HG03378 (cell line): ENCODE measurements around the gene CTXND1.

Experiments
- ATAC-seq: cut with Tn5 transposase; IDR thresholded peaks from one replicate; pipeline ENCODE4 v1.9.1; 2021; ENCODE audit warnings: mild to moderate bottlenecking, moderate library complexity; ENCODE audit not compliant: unreplicated experiment

Gene CTXND1

GRCh38 chr15:80183306-80183705 is 68.7 kb downstream of the CTXND1 start:
- no peak for ATAC-seq

GRCh38 chr15:80182611-80183261 is 69.3 kb downstream of the CTXND1 start:
- ATAC-seq: no peak

DNA sequence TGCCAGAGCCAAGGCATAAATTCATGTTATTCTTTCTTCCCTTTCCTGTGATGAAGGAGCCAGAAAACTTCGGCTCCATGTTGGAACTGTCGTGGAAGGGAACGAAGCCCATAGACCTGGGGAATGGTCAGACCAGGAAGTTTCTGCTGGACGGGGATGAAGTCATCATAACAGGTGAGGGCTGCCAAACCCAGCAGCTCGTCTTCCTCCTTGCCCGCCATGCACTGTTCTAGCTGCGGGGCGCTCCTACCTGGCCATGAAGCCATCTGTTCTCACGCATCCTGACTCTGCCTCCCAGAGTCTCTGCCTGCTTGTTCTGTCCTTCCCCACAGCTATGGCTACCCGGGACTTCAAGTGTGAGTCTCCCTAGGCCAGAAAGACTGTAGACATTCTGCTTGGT is 71.0 kb downstream of the CTXND1 start:
- no peak for ATAC-seq

DNA sequence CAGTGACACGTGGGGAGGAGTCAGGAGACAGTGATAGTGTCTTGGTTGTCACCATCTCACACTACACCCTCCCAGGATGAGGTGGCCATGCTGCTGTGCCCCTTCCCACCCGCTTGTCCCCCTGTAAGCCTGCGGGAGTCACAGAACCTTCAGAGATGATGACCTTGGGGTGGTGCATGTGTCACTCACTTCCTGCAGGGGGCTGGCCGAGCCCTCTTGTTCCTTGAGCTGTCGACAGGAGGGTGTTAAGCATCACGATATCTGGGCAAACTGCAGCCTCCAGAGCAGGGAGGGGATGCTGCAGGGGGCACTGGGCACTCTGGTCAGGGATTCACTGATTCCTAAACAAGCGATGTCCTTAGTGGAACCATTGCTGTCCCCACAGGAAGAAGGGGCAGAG is 71.5 kb downstream of the CTXND1 start:
- ATAC-seq: no peak

GRCh38 chr15:80179935-80180334 is 72.1 kb downstream of the CTXND1 start:
- no peak for ATAC-seq

DNA sequence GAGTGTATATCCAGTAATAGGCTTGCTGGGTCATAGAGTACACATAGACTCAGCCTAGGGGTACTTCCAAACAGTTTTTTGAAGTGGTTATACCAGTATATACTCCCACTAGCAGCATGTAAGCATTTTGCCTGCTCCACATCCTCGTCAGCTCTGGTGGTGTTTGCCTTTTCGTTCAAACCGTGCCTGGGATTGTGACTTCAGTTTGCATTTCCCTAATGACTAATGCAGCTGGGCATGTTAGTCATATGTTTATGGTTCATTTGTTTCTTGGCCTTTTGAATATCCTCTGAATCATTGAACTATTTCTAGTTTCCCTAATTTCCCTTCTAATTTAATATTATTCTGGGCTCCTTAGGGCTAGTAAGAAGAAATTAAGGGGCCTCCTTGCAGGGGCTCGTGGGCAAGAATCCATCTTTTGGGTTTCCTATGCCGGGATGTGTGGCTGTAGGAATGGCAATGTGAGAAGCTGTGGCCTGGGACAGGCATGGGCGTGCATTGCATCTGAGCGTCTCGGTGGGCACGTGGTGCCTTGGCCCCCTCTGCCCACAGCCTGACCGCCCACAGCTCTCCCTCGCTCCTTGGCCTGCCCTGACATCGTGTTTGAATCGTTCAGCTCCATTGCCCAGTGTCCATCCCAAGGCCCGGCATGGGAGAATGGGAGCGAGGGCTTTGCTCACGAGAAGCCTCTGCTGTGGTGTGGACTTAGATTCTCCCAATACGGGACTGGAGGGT is 72.8 kb downstream of the CTXND1 start:
- ATAC-seq: no peak

- ATAC-seq: no peak
Observed at GRCh38 chr15:80177156-80177555, 74.9 kb downstream of the CTXND1 start.

GRCh38 chr15:80176443-80176842 is 75.6 kb downstream of the CTXND1 start:
- no peak for ATAC-seq

DNA sequence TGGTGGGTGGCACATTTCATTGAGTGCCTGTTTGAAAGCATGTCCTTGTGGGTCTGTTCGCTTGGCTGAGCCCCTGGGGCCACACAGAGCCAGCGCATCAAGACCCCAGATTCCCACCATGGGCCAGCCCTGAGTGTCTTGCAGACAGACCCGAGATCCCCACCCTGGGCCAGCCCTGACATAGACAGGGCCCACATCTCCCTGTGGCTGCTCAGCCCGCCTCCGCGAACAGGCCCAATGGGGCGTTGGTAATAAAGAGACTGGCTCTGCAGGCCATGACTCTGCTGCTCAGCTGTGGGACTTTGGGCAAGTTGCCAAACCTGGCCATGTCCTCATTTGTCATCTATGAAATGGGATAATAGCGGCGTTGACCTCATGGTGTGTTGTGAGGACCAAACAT is 76.6 kb downstream of the CTXND1 start:
- ATAC-seq: no peak

- no peak for ATAC-seq
Observed at GRCh38 chr15:80174017-80174746, 77.8 kb downstream of the CTXND1 start.

DNA sequence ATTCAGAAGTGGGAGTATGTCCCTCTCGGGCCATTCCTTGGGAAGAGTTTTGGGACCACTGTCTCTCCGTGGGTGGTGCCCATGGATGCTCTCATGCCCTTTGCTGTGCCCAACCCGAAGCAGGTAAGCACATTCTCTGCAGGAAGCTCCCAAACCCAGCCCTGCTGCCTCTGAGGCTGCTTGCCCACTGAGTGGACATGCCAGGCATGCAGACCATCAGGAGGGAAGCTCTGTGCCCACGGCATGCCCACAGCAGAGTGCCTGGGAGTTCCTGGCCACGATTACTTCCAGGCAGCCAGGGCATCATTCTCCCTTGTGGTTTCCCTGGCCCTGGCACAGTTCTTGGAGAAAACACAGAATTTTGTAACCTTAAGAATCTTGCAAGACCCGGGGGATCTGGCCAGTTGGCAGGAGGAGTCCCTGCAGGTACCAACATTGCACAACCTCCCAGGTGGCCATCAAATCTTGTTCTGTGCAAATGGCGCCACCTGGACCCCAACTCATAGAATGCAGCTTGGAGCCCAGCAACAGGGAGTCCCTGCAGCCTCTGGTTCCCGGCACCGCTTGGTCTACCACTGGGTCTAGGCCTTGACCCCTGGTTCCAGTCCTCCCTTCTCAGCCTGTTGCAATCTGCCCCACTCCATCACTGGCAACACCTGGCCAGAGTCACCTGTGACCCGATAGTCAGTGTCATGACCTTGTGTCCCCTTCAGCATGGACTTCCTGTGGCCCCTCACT is 78.8 kb downstream of the CTXND1 start:
- ATAC-seq: no peak

DNA sequence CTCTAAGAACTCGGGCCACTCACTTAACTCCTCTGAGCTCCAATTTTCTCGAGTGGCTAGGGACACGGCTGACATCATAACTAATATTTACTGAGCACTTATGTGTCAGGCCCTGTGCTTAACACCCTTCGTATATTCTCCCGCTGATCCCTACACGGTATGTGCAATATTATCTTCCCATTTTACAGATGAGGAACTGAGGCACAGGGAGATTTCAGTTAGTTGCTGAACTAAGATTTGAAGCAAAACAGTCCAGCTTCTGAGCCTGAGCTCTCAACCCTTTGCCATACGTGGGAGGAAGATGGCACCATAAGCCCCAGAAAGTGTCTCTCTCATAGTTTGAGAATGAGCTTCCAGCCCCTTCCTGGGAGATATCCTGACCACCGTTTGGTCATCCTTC is 79.6 kb downstream of the CTXND1 start:
- no peak for ATAC-seq

DNA sequence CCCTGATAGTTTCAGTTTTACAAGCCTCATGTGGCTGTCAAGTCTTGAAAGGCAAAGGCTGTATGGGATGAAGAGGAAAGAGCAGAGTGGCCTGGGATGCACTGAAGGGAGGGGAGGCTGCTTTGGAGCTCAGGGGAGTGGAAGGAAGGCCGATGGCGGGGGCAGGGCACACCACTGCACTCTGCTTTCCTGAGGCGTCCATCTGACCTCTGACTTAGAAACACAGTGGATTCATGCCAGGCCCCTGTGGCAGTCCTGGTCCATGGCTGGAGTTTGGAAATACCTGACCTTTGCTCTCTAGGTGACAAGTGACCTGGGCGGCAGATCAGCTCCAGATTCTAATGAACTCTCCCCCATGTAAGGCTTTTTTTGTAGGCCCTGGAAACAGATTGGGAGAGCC is 80.2 kb downstream of the CTXND1 start:
- ATAC-seq: no peak

- ATAC-seq: no peak
Observed at GRCh38 chr15:80170596-80170995, 81.4 kb downstream of the CTXND1 start.

- no peak for ATAC-seq
Observed at GRCh38 chr15:80169768-80170357, 82.2 kb downstream of the CTXND1 start.

DNA sequence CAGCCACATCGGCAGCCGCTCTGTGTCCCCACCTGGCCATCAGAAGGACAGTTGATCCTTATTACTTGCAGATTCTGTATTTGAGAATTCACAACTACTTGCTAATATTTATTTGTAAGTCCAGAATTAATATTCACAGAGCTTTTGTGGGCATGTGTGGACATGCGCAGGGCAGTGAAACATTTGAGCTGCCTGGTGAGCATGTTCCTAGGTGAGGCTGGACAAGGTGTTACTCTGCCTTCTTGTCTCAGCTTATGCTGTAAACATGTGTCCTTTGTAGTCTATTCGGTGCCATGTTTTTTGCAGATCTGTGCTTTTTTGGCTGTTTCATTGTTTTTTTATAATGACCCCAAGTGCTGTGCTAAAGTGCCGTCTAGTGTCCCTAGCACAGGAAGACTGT is 83.6 kb downstream of the CTXND1 start:
- ATAC-seq: no peak

- no peak for ATAC-seq
Observed at GRCh38 chr15:80167936-80168335, 84.1 kb downstream of the CTXND1 start.

DNA sequence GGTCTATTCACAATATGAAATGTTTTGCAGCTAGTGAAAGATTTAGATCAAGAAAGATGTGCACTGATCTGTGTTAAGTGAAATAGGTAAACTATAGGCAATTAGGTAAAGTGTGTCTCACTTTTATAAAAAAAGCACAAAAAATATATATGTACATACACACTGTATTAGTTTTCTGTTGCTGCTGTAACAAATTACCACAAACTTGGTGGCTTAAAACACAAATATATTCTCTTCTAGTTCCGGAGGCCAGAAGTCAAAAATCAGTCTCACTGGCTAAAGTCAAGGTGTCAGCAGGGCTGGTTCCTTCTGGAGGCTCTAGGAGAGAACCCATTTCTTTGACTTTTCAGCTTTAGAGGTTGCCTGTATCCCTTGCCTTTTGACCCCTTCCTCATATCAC is 88.1 kb downstream of the CTXND1 start:
- ATAC-seq: no peak

DNA sequence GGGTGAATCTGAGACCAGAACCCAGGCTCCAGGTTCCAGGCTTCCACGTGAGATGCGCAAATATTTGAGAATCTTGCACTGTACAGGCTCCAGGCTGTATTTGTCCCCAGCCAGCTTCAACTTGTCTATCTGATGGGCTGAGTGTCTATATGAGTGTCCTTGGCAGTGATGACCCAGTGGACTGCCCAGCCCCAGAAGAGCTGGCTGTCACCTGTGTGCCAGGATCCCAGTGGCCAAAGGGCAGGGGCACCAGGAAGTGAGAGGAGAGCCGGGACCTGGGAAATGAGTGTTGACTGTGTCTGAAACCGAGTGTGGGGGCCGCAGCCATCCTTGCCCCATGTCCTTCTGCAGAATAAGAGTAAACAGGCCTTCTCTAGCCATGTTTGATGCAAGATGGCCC is 88.8 kb downstream of the CTXND1 start:
- no peak for ATAC-seq

GRCh38 chr15:80162059-80162554 is 89.9 kb downstream of the CTXND1 start:
- no peak for ATAC-seq
